Caco-2 (cell line): ENCODE measurements around the gene MYBPC2. TPM values are rescaled to one million over a fixed set of nuclear protein-coding genes. Genes with fewer than 3 reads are reported as not detected.

Source experiments
- BruUV-seq: library from RNA; stranded (reverse); fragments of 400-500 nt; replicated peaks from 2 replicates; lab custom pipeline; 2021; lab: Mats Ljungman, UMichigan
- CTCF ChIA-PET: fragments of 300-600 bp; sonication (Branson Sonifier 250); formaldehyde crosslinking; loops from one replicate; lab custom pipeline; 2022; ENCODE audit warnings: antibody characterized with exemption; lab: Charles Lee
- POLR2A ChIA-PET: fragments of 300-600 bp; sonication (Branson Sonifier 250); formaldehyde crosslinking; loops from one replicate; lab custom pipeline; 2022; ENCODE audit warnings: antibody characterized with exemption; lab: Charles Lee
- DNase-seq, 2 experiments: peaks; one replicate each; pipeline versions ENCODE4 v3.0.0 to v3.0.0-alpha.2; 2020 to 2022
- H3K27me3 ChIP-seq: replicated peaks from 2 replicates; pipeline ENCODE4 v1.6.0; 2011; ENCODE audit warnings: low read length; ENCODE audit not compliant: control insufficient read depth, insufficient read depth
- H3K36me3 ChIP-seq: 2 replicates; pipeline ENCODE4 v1.5.1; 2011; ENCODE audit warnings: low read length; ENCODE audit not compliant: control insufficient read depth, insufficient read depth
- H3K4me1 ChIP-seq: fragments of 250-450 bp; sonication (Bioruptor Pico); 2 replicates; pipeline ENCODE4 v1.5.1; 2020; ENCODE audit warnings: mild to moderate bottlenecking
- H3K4me3 ChIP-seq: 2 replicates; pipeline ENCODE4 v1.5.1; 2011; ENCODE audit warnings: low read depth, mild to moderate bottlenecking, control low read depth, low read length
- H3K9me3 ChIP-seq: fragments of 250-450 bp; sonication (Bioruptor Pico); 2 replicates; pipeline ENCODE4 v1.5.1; 2020; ENCODE audit warnings: mild to moderate bottlenecking, moderate library complexity
- H3K27ac Mint-ChIP-seq: one replicate; pipeline ENCODE4 v1.8.0; 2022; ENCODE audit warnings: mixed read lengths; ENCODE audit not compliant: unreplicated experiment
- H3K27me3 Mint-ChIP-seq: one replicate; pipeline ENCODE4 v1.8.0; 2022; ENCODE audit warnings: mixed read lengths; ENCODE audit not compliant: insufficient read depth, unreplicated experiment
- H3K36me3 Mint-ChIP-seq: one replicate; pipeline ENCODE4 v1.8.0; 2022; ENCODE audit warnings: mild to moderate bottlenecking, mixed read lengths; ENCODE audit not compliant: insufficient read depth, unreplicated experiment
- H3K4me1 Mint-ChIP-seq: one replicate; pipeline ENCODE4 v1.8.0; 2022; ENCODE audit warnings: low read depth, mixed read lengths; ENCODE audit not compliant: unreplicated experiment
- H3K4me3 Mint-ChIP-seq: one replicate; pipeline ENCODE4 v1.8.0; 2022; ENCODE audit warnings: mild to moderate bottlenecking, moderate library complexity, mixed read lengths; ENCODE audit not compliant: unreplicated experiment
- H3K9me3 Mint-ChIP-seq: one replicate; pipeline ENCODE4 v1.8.0; 2022; ENCODE audit warnings: mixed read lengths; ENCODE audit not compliant: unreplicated experiment
- CTCF ChIP-seq, 2 experiments: fragments of 200-600 bp in 1 of 2; IDR thresholded peaks; 1 replicate in 1 of 2; 2 replicates in 1 of 2; pipeline versions ENCODE4 v1.5.1 to v1.8.0; 2011 to 2022; ENCODE audit warnings: antibody characterized with exemption in 1 of 2, control low read depth in 1 of 2, inconsistent platforms in 1 of 2, low read depth in 1 of 2, low read length in 1 of 2, mild to moderate bottlenecking in 1 of 2, moderate library complexity in 1 of 2; ENCODE audit not compliant: insufficient read depth in 1 of 2, severe bottlenecking in 1 of 2, unreplicated experiment in 1 of 2
- intact Hi-C: fragments of 100-400 bp; cut with micrococcal nuclease; formaldehyde crosslinking; loops from one replicate; pipeline ENCODE4 v1.10.0; 2022; ENCODE audit not compliant: unreplicated experiment
- total RNA-seq: library from RNA; stranded (reverse); gene quantifications from 2 replicates; pipeline ENCODE4 v1.2.3, GENCODE V29; 2022

Gene MYBPC2
- total RNA-seq, 1 experiment from 2014 or later: 1.6 TPM

DNA sequence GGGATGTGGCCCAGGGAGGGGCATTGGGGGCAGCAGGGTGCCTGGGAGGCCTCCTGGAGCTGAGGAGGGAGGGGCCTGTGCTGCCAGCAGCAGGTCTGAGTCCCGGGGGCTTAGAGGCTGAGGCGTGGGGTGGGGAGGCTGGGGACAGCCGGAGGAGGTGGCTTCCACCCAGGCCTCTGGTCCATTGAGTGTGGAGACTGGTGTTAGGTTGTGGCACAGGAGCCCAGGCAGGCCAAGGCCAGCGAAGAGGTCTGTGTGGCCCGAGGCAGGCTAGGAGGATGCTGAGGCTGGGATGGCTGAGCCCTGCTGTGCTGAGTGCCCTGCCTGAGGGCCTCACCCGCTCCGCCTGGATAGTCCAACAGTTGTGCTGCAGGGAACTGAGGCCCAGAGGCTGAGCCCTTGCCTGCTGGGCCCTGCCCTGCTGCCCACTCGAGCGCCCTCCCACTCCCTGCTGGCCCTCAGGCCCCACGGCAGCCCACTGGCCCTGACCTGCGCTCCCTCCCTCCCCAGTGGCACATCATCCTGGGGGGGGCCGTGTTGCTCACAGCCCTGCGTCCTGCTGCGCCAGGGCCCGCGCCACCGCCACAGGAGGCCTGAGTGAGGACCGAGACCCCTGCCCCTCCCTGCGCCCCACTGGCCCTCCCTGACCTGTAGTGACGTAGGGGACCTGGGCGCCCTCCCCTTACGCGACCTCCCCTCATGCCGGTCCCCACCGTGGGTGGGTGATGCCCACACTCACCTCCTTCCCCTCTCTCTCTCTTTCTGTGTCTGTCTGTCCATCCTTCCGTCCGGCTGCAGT, 48.9 kb downstream of the MYBPC2 start:
- ChIA-PET POLR2A (no interaction called here), CTCF (no interaction called here)
- Mint-ChIP-seq H3K4me3 (no peak overlapping the region), H3K4me1 (no peaks in the 10 kb centered on the region), H3K27ac (no peak overlapping the region), H3K36me3 (peaks cover 26% of the 10 kb centered on the region), H3K9me3 (no peaks in the 10 kb centered on the region), H3K27me3 (no peaks in the 10 kb centered on the region)
- Histone ChIP-seq H3K27me3 (no peaks in the 10 kb centered on the region), H3K4me1 (no peaks in the 10 kb centered on the region), H3K4me3 (no peak overlapping the region), H3K9me3 (peaks cover 9% of the 10 kb centered on the region), H3K36me3 (no peaks in the 10 kb centered on the region)
- intact Hi-C loops: no loop called here
- BruUV-seq: no TSS peak
- no peak for TF ChIP-seq CTCF (IDR thresholded peaks at IDR 0.05; ENCODE audit: insufficient read depth in 1 of 2, low read depth in 1 of 2, low read length in 1 of 2, severe bottlenecking in 1 of 2, unreplicated experiment in 1 of 2)
- DNase-seq: no peak

- no TSS peak for BruUV-seq
- H3K36me3 Mint-ChIP-seq: peaks cover 18% of the 10 kb centered on the region
- no peaks in the 10 kb centered on the region for H3K9me3 Mint-ChIP-seq
- ChIA-PET CTCF (no interaction called here), POLR2A (no interaction called here)
- H3K4me1 Mint-ChIP-seq: no peaks in the 10 kb centered on the region
- no peaks in the 10 kb centered on the region for H3K4me1 ChIP-seq
- H3K27me3 ChIP-seq: no peaks in the 10 kb centered on the region
- no peaks in the 10 kb centered on the region for H3K27me3 Mint-ChIP-seq
- no peak overlapping the region for H3K27ac Mint-ChIP-seq
- intact Hi-C loops: no loop called here
- no peak for TF ChIP-seq CTCF (IDR thresholded peaks at IDR 0.05; ENCODE audit: insufficient read depth in 1 of 2, low read depth in 1 of 2, low read length in 1 of 2, severe bottlenecking in 1 of 2, unreplicated experiment in 1 of 2)
- no peak for DNase-seq
- no peak overlapping the region for H3K4me3 ChIP-seq
- no peak overlapping the region for H3K4me3 Mint-ChIP-seq
- H3K9me3 ChIP-seq: peaks cover 13% of the 10 kb centered on the region
- H3K36me3 ChIP-seq: no peaks in the 10 kb centered on the region
Measured at GRCh38 chr19:50482271-50482855, 49.7 kb downstream of the MYBPC2 start.

GRCh38 chr19:50482916-50483315, 50.2 kb downstream of the MYBPC2 start:
- peaks cover 18% of the 10 kb centered on the region for H3K36me3 Mint-ChIP-seq

More at GRCh38 chr19:50482916-50483315, 50.2 kb downstream of the MYBPC2 start:
- Histone ChIP-seq H3K27me3 (no peaks in the 10 kb centered on the region), H3K4me3 (no peak overlapping the region), H3K4me1 (no peaks in the 10 kb centered on the region), H3K36me3 (no peaks in the 10 kb centered on the region), H3K9me3 (peaks cover 13% of the 10 kb centered on the region)
- peaks cover 4% of the 10 kb centered on the region for H3K27me3 Mint-ChIP-seq
- ChIA-PET CTCF (no interaction called here), POLR2A (no interaction called here)
- no peak for TF ChIP-seq CTCF (IDR thresholded peaks at IDR 0.05; ENCODE audit: insufficient read depth in 1 of 2, low read depth in 1 of 2, low read length in 1 of 2, severe bottlenecking in 1 of 2, unreplicated experiment in 1 of 2)
- H3K27ac Mint-ChIP-seq: no peak overlapping the region
- DNase-seq: no peak
- no peak overlapping the region for H3K4me3 Mint-ChIP-seq
- no peaks in the 10 kb centered on the region for H3K9me3 Mint-ChIP-seq
- intact Hi-C loops: no loop called here
- BruUV-seq: TSS peak; percentile 62
- H3K4me1 Mint-ChIP-seq: no peaks in the 10 kb centered on the region
